ENCODE data around the gene TIPRL.

The TIPRL gene

GRCh38 chr1:168235937-168236336, 57.2 kb downstream of the TIPRL start:
- Histone ChIP-seq H3K36me3 (ENCODE audit: insufficient read depth) (no peaks in the 10 kb centered on the region), H3K27ac (no peak overlapping the region), H3K9ac (no peak overlapping the region), H3K4me1 (ENCODE audit: low read depth, poor library complexity, severe bottlenecking) (peaks cover 25% of the 10 kb centered on the region), H2AFZ (ENCODE audit: low read depth) (no peak overlapping the region), H3K79me2 (ENCODE audit: insufficient read depth, low read depth) (no peaks in the 10 kb centered on the region), H4K20me1 (ENCODE audit: insufficient read depth) (no peaks in the 10 kb centered on the region), H3K27me3 (ENCODE audit: insufficient read depth, low read depth) (no peaks in the 10 kb centered on the region), H3K4me3 (IDR thresholded peaks at IDR 0.05; ENCODE audit: insufficient read depth, low read depth, low read length) (no peak overlapping the region), H3K4me2 (no peak overlapping the region)
- TF ChIP-seq CTCF (conservative IDR thresholded peaks at IDR 0.05; ENCODE audit: low read depth, low read length) = no peak

- no peak overlapping the region for H3K4me2 ChIP-seq
- no peaks in the 10 kb centered on the region for H4K20me1 ChIP-seq (ENCODE audit: insufficient read depth)
- H3K79me2 ChIP-seq (ENCODE audit: insufficient read depth, low read depth) = no peaks in the 10 kb centered on the region
- H3K27ac ChIP-seq = no peak overlapping the region
- no peaks in the 10 kb centered on the region for H3K27me3 ChIP-seq (ENCODE audit: insufficient read depth, low read depth)
- H3K9ac ChIP-seq = no peak overlapping the region
- H3K36me3 ChIP-seq (ENCODE audit: insufficient read depth) = no peaks in the 10 kb centered on the region
- TF ChIP-seq CTCF (conservative IDR thresholded peaks at IDR 0.05; ENCODE audit: low read depth, low read length) = no peak
- no peak overlapping the region for H3K4me3 ChIP-seq (IDR thresholded peaks at IDR 0.05; ENCODE audit: insufficient read depth, low read depth, low read length)
- H3K4me1 ChIP-seq (ENCODE audit: low read depth, poor library complexity, severe bottlenecking) = peaks cover 25% of the 10 kb centered on the region
- no peak overlapping the region for H2AFZ ChIP-seq (ENCODE audit: low read depth)
Observed at GRCh38 chr1:168236836-168237611, 58.3 kb downstream of the TIPRL start.

- H2AFZ ChIP-seq (ENCODE audit: low read depth) = no peak overlapping the region
- H3K27me3 ChIP-seq (ENCODE audit: insufficient read depth, low read depth) = no peaks in the 10 kb centered on the region
- H3K79me2 ChIP-seq (ENCODE audit: insufficient read depth, low read depth) = no peaks in the 10 kb centered on the region; the same call in 1 of the 2 replicates
- no peak overlapping the region for H3K4me2 ChIP-seq
- H3K9ac ChIP-seq = no peak overlapping the region
- no peak overlapping the region for H3K27ac ChIP-seq
- no peak for TF ChIP-seq CTCF (conservative IDR thresholded peaks at IDR 0.05; ENCODE audit: low read depth, low read length)
- H3K4me1 ChIP-seq (ENCODE audit: low read depth, poor library complexity, severe bottlenecking) = no peaks in the 10 kb centered on the region
- no peak overlapping the region for H3K4me3 ChIP-seq (IDR thresholded peaks at IDR 0.05; ENCODE audit: insufficient read depth, low read depth, low read length)
- H3K36me3 ChIP-seq (ENCODE audit: insufficient read depth) = no peaks in the 10 kb centered on the region; the same call in 1 of the 2 replicates
- no peaks in the 10 kb centered on the region for H4K20me1 ChIP-seq (ENCODE audit: insufficient read depth)
Observed at GRCh38 chr1:168243198-168243597, 64.4 kb downstream of the TIPRL start.

- Histone ChIP-seq H3K27ac (no peak overlapping the region), H3K4me1 (ENCODE audit: low read depth, poor library complexity, severe bottlenecking) (no peaks in the 10 kb centered on the region), H2AFZ (ENCODE audit: low read depth) (no peak overlapping the region), H3K27me3 (ENCODE audit: insufficient read depth, low read depth) (no peaks in the 10 kb centered on the region), H3K79me2 (ENCODE audit: insufficient read depth, low read depth) (no peaks in the 10 kb centered on the region; the same call in 1 of the 2 replicates), H3K4me2 (no peak overlapping the region), H3K4me3 (IDR thresholded peaks at IDR 0.05; ENCODE audit: insufficient read depth, low read depth, low read length) (no peak overlapping the region), H3K36me3 (ENCODE audit: insufficient read depth) (no peaks in the 10 kb centered on the region; the same call in 1 of the 2 replicates), H4K20me1 (ENCODE audit: insufficient read depth) (no peaks in the 10 kb centered on the region), H3K9ac (no peak overlapping the region)
- no peak for TF ChIP-seq CTCF (conservative IDR thresholded peaks at IDR 0.05; ENCODE audit: low read depth, low read length)
Observed at GRCh38 chr1:168243636-168244212, 65.0 kb downstream of the TIPRL start.
